Measurements from ENCODE around the gene C22orf23. TPM values are rescaled to one million over a fixed set of nuclear protein-coding genes. Genes with fewer than 3 reads are reported as not detected.

Gene C22orf23
- total RNA-seq, 6 experiments from 2014 or later: 0.40 TPM; not detected in 5

- peak; percentile 69 for TF ChIP-seq POLR2A (IDR thresholded peaks at IDR 0.05)
- peak in 3 of 4 donors; percentile 18 to 56 (median 27) for TF ChIP-seq CTCF (IDR thresholded peaks at IDR 0.05)
- DNase-seq: peak; percentile 80 to 84 (median 82)
- Histone ChIP-seq H3K27ac (peak within 1 kb of the TSS; percentile 31 to 65 (median 62)), H3K4me3 (peak within 1 kb of the TSS; percentile 53 to 71 (median 54)), H3K27me3 (no peaks in the 10 kb centered on the region), H3K4me1 (peaks cover 0 to 10% (median 0%) of the 10 kb centered on the region in 4 donors), H3K36me3 (no peaks in the 10 kb centered on the region), H3K9me3 (no peaks in the 10 kb centered on the region)
- 50% methylated on average over 9 of the region's 90 CpGs for WGBS (ENCODE audit: insufficient coverage, low coverage, low lambda C conversion rate, missing lambda C conversion rate)
- ATAC-seq: peak; percentile 84 to 90 (median 87)
- intact Hi-C loops (cut with DNase I): no loop called here
Observed at GRCh38 chr22:37905534-37906363, 47.7 kb downstream of the C22orf23 start, which contains the start of gene MICALL1. MICALL1 (plus strand) TSS chr22:37906297; CDS start chr22:37906423, 126 bp downstream.

- Histone ChIP-seq H3K9me3 (no peaks in the 10 kb centered on the region), H3K4me3 (no peak overlapping the region), H3K4me1 (peaks cover 0 to 10% (median 0%) of the 10 kb centered on the region in 4 donors), H3K27ac (peak overlapping the region in 2 of 3 donors; percentile 24 to 57), H3K27me3 (no peaks in the 10 kb centered on the region), H3K36me3 (no peaks in the 10 kb centered on the region)
- DNase-seq (peak in 2 of 3 donors; percentile 89 to 95), ATAC-seq (peak; percentile 63 to 86 (median 76))
- intact Hi-C loops (cut with DNase I): no loop called here
- TF ChIP-seq CTCF (IDR thresholded peaks at IDR 0.05) (no peak), POLR2A (IDR thresholded peaks at IDR 0.05) (no peak)
- 47% methylated on average over 6 of the region's 10 CpGs for WGBS (ENCODE audit: insufficient coverage, low coverage, low lambda C conversion rate, missing lambda C conversion rate)
Observed at GRCh38 chr22:37904572-37905533, 48.5 kb downstream of the C22orf23 start.

- DNase-seq (no peak), ATAC-seq (peak in 2 of 4 donors; percentile 52 to 53)
- Histone ChIP-seq H3K27me3 (no peaks in the 10 kb centered on the region), H3K27ac (no peak overlapping the region), H3K36me3 (no peaks in the 10 kb centered on the region), H3K9me3 (no peaks in the 10 kb centered on the region), H3K4me1 (peaks cover 0 to 13% (median 0%) of the 10 kb centered on the region in 4 donors), H3K4me3 (no peak overlapping the region)
- 81% methylated on average over 5 of the region's 9 CpGs for WGBS (ENCODE audit: insufficient coverage, low coverage, low lambda C conversion rate, missing lambda C conversion rate)
- no peak for TF ChIP-seq POLR2A (IDR thresholded peaks at IDR 0.05)
- no peak for TF ChIP-seq CTCF (IDR thresholded peaks at IDR 0.05)
- intact Hi-C loops (cut with DNase I): no loop called here
Observed at GRCh38 chr22:37898441-37899181, 54.8 kb downstream of the C22orf23 start.

- H3K36me3 ChIP-seq: no peaks in the 10 kb centered on the region
- H3K27me3 ChIP-seq: no peaks in the 10 kb centered on the region
- H3K9me3 ChIP-seq: no peaks in the 10 kb centered on the region
- intact Hi-C loops (cut with DNase I): no loop called here
- no peak overlapping the region for H3K27ac ChIP-seq
- no peak overlapping the region for H3K4me3 ChIP-seq
- DNase-seq (no peak), ATAC-seq (no peak)
- WGBS (ENCODE audit: insufficient coverage, low coverage, low lambda C conversion rate, missing lambda C conversion rate): no CpG with 5 or more reads among the region's 2 CpGs
- TF ChIP-seq POLR2A (IDR thresholded peaks at IDR 0.05): no peak
- no peak for TF ChIP-seq CTCF (IDR thresholded peaks at IDR 0.05)
- H3K4me1 ChIP-seq: peaks cover 0 to 17% (median 0%) of the 10 kb centered on the region in 4 donors
Observed at GRCh38 chr22:37897807-37898206, 55.6 kb downstream of the C22orf23 start.
